HG03378 (cell line): ENCODE measurements around the gene CAMK2N1.
"Not testable (repeated sequence)": the region's sequence is repeated elsewhere in the genome, so short reads cannot be mapped to it uniquely, and the experiment has no call there.

Source experiments
- ATAC-seq: cut with Tn5 transposase; IDR thresholded peaks from one replicate; pipeline ENCODE4 v1.9.1; 2021; ENCODE audit warnings: mild to moderate bottlenecking, moderate library complexity; ENCODE audit not compliant: unreplicated experiment

Gene CAMK2N1

GRCh38 chr1:20485527-20486456 is at the start of gene CAMK2N1:
Gene CAMK2N1 (minus strand): TSS chr1:20486210. CDS start chr1:20485379, 831 bp downstream.
- ATAC-seq, result no peak

GRCh38 chr1:20534659-20535417 is 48.8 kb upstream of the CAMK2N1 start:
- ATAC-seq, result no peak

GRCh38 chr1:20533635-20534034 is 47.6 kb upstream of the CAMK2N1 start:
- no peak for ATAC-seq

GRCh38 chr1:20530901-20531300 is 44.9 kb upstream of the CAMK2N1 start:
- ATAC-seq, result no peak

- ATAC-seq, result no peak
Observed at GRCh38 chr1:20530306-20530705, 44.3 kb upstream of the CAMK2N1 start.

- ATAC-seq, result no peak
Observed at GRCh38 chr1:20528221-20528620, 42.2 kb upstream of the CAMK2N1 start.

- ATAC-seq, result no peak
Observed at GRCh38 chr1:20526267-20526666, 40.3 kb upstream of the CAMK2N1 start.

GRCh38 chr1:20521960-20522861 is 36.2 kb upstream of the CAMK2N1 start:
- no peak for ATAC-seq

- not testable (repeated sequence) for ATAC-seq
Observed at GRCh38 chr1:20519609-20520262, 33.7 kb upstream of the CAMK2N1 start.

- ATAC-seq, result no peak
Observed at GRCh38 chr1:20511518-20512428, 25.8 kb upstream of the CAMK2N1 start.

- no peak for ATAC-seq
Observed at GRCh38 chr1:20508411-20508771, 22.4 kb upstream of the CAMK2N1 start.

- peak; percentile 56 for ATAC-seq
Observed at GRCh38 chr1:20507564-20508410, 21.8 kb upstream of the CAMK2N1 start, which contains the start of gene MUL1. Gene MUL1 (minus strand): TSS chr1:20508151. CDS start chr1:20508024, 127 bp downstream.

GRCh38 chr1:20507248-20507563 is 21.2 kb upstream of the CAMK2N1 start:
- ATAC-seq, result peak; percentile 34

GRCh38 chr1:20505488-20505887 is 19.5 kb upstream of the CAMK2N1 start:
- no peak for ATAC-seq

GRCh38 chr1:20500716-20501115 is 14.7 kb upstream of the CAMK2N1 start:
- no peak for ATAC-seq

- no peak for ATAC-seq
Observed at GRCh38 chr1:20499718-20500117, 13.7 kb upstream of the CAMK2N1 start.

- ATAC-seq, result no peak
Observed at GRCh38 chr1:20499105-20499504, 13.1 kb upstream of the CAMK2N1 start.

- ATAC-seq, result no peak
Observed at GRCh38 chr1:20498116-20498515, 12.1 kb upstream of the CAMK2N1 start.
